ENCODE results near the gene CKB. TPM values are rescaled to one million over a fixed set of nuclear protein-coding genes. Genes with fewer than 3 reads are reported as not detected.
"Not testable (repeated sequence)": the region's sequence is repeated elsewhere in the genome, so short reads cannot be mapped to it uniquely, and the experiment has no call there.

Gene CKB
- total RNA-seq, 3 donors from 2014 or later, result 4.1 to 7.6 (median 6.7) TPM

- DNase-seq, result no peak
- Mint-ChIP-seq H3K4me3 (peak overlapping the region; percentile 94), H3K27me3 (ENCODE audit: low read depth) (peaks cover 3% of the 10 kb centered on the region), H3K36me3 (ENCODE audit: insufficient read depth) (peaks cover 4% of the 10 kb centered on the region), H3K4me1 (ENCODE audit: low read depth) (peaks cover 38% of the 10 kb centered on the region), H3K9me3 (no peaks in the 10 kb centered on the region)
- no peak for ATAC-seq
Measured at GRCh38 chr14:103528146-103528586, 5.5 kb upstream of the CKB start.

GRCh38 chr14:103527408-103528145, 4.9 kb upstream of the CKB start:
- ATAC-seq (peak; percentile 29 to 34), DNase-seq (no peak)
- Mint-ChIP-seq H3K36me3 (ENCODE audit: insufficient read depth) (peaks cover 4% of the 10 kb centered on the region), H3K4me3 (peak overlapping the region; percentile 94), H3K4me1 (ENCODE audit: low read depth) (peaks cover 38% of the 10 kb centered on the region), H3K9me3 (no peaks in the 10 kb centered on the region), H3K27me3 (ENCODE audit: low read depth) (peaks cover 3% of the 10 kb centered on the region)

GRCh38 chr14:103526914-103527248, 4.3 kb upstream of the CKB start:
- ATAC-seq (no peak), DNase-seq (no peak)
- Mint-ChIP-seq H3K36me3 (ENCODE audit: insufficient read depth) (peaks cover 4% of the 10 kb centered on the region), H3K4me1 (ENCODE audit: low read depth) (peaks cover 38% of the 10 kb centered on the region), H3K4me3 (peak overlapping the region; percentile 71), H3K27me3 (ENCODE audit: low read depth) (peaks cover 3% of the 10 kb centered on the region), H3K9me3 (no peaks in the 10 kb centered on the region)

GRCh38 chr14:103526247-103526913, 3.8 kb upstream of the CKB start:
- no peak overlapping the region for H3K4me3 Mint-ChIP-seq
- DNase-seq, result no peak
- peaks cover 3% of the 10 kb centered on the region for H3K27me3 Mint-ChIP-seq (ENCODE audit: low read depth)
- peaks cover 4% of the 10 kb centered on the region for H3K36me3 Mint-ChIP-seq (ENCODE audit: insufficient read depth)
- peaks cover 34% of the 10 kb centered on the region for H3K4me1 Mint-ChIP-seq (ENCODE audit: low read depth)
- no peaks in the 10 kb centered on the region for H3K9me3 Mint-ChIP-seq
- no peak for ATAC-seq

GRCh38 chr14:103525430-103526246, 3.0 kb upstream of the CKB start:
- not testable (repeated sequence) for DNase-seq; H3K27me3 Mint-ChIP-seq (ENCODE audit: low read depth); H3K36me3 Mint-ChIP-seq (ENCODE audit: insufficient read depth); H3K4me3 Mint-ChIP-seq; ATAC-seq; H3K9me3 Mint-ChIP-seq
- peaks cover 27% of the 10 kb centered on the region for H3K4me1 Mint-ChIP-seq (ENCODE audit: low read depth)

- H3K36me3 Mint-ChIP-seq (ENCODE audit: insufficient read depth), result no peaks in the 10 kb centered on the region
- H3K27me3 Mint-ChIP-seq (ENCODE audit: low read depth), result peaks cover 8% of the 10 kb centered on the region
- no peak for ATAC-seq
- peaks cover 16% of the 10 kb centered on the region for H3K4me1 Mint-ChIP-seq (ENCODE audit: low read depth)
- no peak overlapping the region for H3K4me3 Mint-ChIP-seq
- H3K9me3 Mint-ChIP-seq, result no peaks in the 10 kb centered on the region
- no peak for DNase-seq
Measured at GRCh38 chr14:103524002-103524935, 1.6 kb upstream of the CKB start.

GRCh38 chr14:103523575-103523954, 935 bp upstream of the CKB start:
- ATAC-seq (no peak), DNase-seq (no peak)
- Mint-ChIP-seq H3K27me3 (ENCODE audit: low read depth) (peaks cover 8% of the 10 kb centered on the region), H3K9me3 (no peaks in the 10 kb centered on the region), H3K4me1 (ENCODE audit: low read depth) (peaks cover 16% of the 10 kb centered on the region), H3K4me3 (peak overlapping the region; percentile 0), H3K36me3 (ENCODE audit: insufficient read depth) (no peaks in the 10 kb centered on the region)

- H3K9me3 Mint-ChIP-seq, result no peaks in the 10 kb centered on the region
- ATAC-seq (peak; percentile 4), DNase-seq (no peak)
- H3K36me3 Mint-ChIP-seq (ENCODE audit: insufficient read depth), result no peaks in the 10 kb centered on the region
- H3K4me1 Mint-ChIP-seq (ENCODE audit: low read depth), result peaks cover 5% of the 10 kb centered on the region
- peaks cover 8% of the 10 kb centered on the region for H3K27me3 Mint-ChIP-seq (ENCODE audit: low read depth)
- peak overlapping the region; percentile 45 for H3K4me3 Mint-ChIP-seq
Measured at GRCh38 chr14:103521951-103522563, 573 bp downstream of the CKB start.

- ATAC-seq (peak; percentile 17 to 23), DNase-seq (no peak)
- no peaks in the 10 kb centered on the region for H3K9me3 Mint-ChIP-seq
- peaks cover 4% of the 10 kb centered on the region for H3K4me1 Mint-ChIP-seq (ENCODE audit: low read depth)
- peaks cover 8% of the 10 kb centered on the region for H3K27me3 Mint-ChIP-seq (ENCODE audit: low read depth)
- no peak overlapping the region for H3K4me3 Mint-ChIP-seq
- no peaks in the 10 kb centered on the region for H3K36me3 Mint-ChIP-seq (ENCODE audit: insufficient read depth)
Measured at GRCh38 chr14:103521438-103521950, 1.1 kb downstream of the CKB start.

GRCh38 chr14:103520657-103521437, 1.8 kb downstream of the CKB start:
- no peaks in the 10 kb centered on the region for H3K36me3 Mint-ChIP-seq (ENCODE audit: insufficient read depth)
- H3K9me3 Mint-ChIP-seq, result no peaks in the 10 kb centered on the region
- peaks cover 4% of the 10 kb centered on the region for H3K4me1 Mint-ChIP-seq (ENCODE audit: low read depth)
- H3K27me3 Mint-ChIP-seq (ENCODE audit: low read depth), result peaks cover 8% of the 10 kb centered on the region
- H3K4me3 Mint-ChIP-seq, result no peak overlapping the region
- ATAC-seq (peak; percentile 47 to 53), DNase-seq (peak; percentile 65)

GRCh38 chr14:103520269-103520656, 2.4 kb downstream of the CKB start:
- Mint-ChIP-seq H3K36me3 (ENCODE audit: insufficient read depth) (no peaks in the 10 kb centered on the region), H3K4me1 (ENCODE audit: low read depth) (peaks cover 4% of the 10 kb centered on the region), H3K4me3 (no peak overlapping the region), H3K9me3 (no peaks in the 10 kb centered on the region), H3K27me3 (ENCODE audit: low read depth) (peaks cover 8% of the 10 kb centered on the region)
- no peak for ATAC-seq
- DNase-seq, result no peak

- Mint-ChIP-seq H3K36me3 (ENCODE audit: insufficient read depth) (no peaks in the 10 kb centered on the region), H3K27me3 (ENCODE audit: low read depth) (peaks cover 8% of the 10 kb centered on the region), H3K4me3 (peak overlapping the region; percentile 59), H3K4me1 (ENCODE audit: low read depth) (peaks cover 4% of the 10 kb centered on the region), H3K9me3 (no peaks in the 10 kb centered on the region)
- no peak for DNase-seq
- no peak for ATAC-seq
Measured at GRCh38 chr14:103519837-103520212, 2.8 kb downstream of the CKB start.
